WI38 (cell line): ENCODE data around the gene RYR1.
A peak's percentile ranks its signal among the peaks of the same experiment; 100 is the strongest.
"Not testable (repeated sequence)": the region's sequence is repeated elsewhere in the genome, so short reads cannot be mapped to it uniquely, and the experiment has no call there.

Experiments
- H3K4me3 ChIP-seq: 2 replicates; pipeline ENCODE4 v1.5.1; 2011; ENCODE audit warnings: low read depth, mild to moderate bottlenecking, control low read depth, low read length
- CTCF ChIP-seq: IDR thresholded peaks from 2 replicates; pipeline ENCODE4 v1.5.1; 2012; ENCODE audit warnings: low read depth, mild to moderate bottlenecking, control low read depth, low read length

Gene RYR1

GRCh38 chr19:38411041-38411712, 22.3 kb upstream of the RYR1 start:
- TF ChIP-seq CTCF, result no peak
- no peak overlapping the region for H3K4me3 ChIP-seq

- not testable (repeated sequence) for H3K4me3 ChIP-seq
Measured at GRCh38 chr19:38411898-38412297, 21.6 kb upstream of the RYR1 start.

- no peak overlapping the region for H3K4me3 ChIP-seq
- TF ChIP-seq CTCF, result no peak
Measured at GRCh38 chr19:38412491-38412890, 21.0 kb upstream of the RYR1 start.

GRCh38 chr19:38412961-38413360, 20.5 kb upstream of the RYR1 start:
- no peak overlapping the region for H3K4me3 ChIP-seq
- no peak for TF ChIP-seq CTCF

- no peak for TF ChIP-seq CTCF
- no peak overlapping the region for H3K4me3 ChIP-seq
Measured at GRCh38 chr19:38413416-38413815, 20.1 kb upstream of the RYR1 start.

GRCh38 chr19:38417146-38417543, 16.3 kb upstream of the RYR1 start:
- no peak for TF ChIP-seq CTCF
- no peak overlapping the region for H3K4me3 ChIP-seq

- H3K4me3 ChIP-seq, result peak overlapping the region; percentile 17; the same call in 1 of the 2 replicates
- no peak for TF ChIP-seq CTCF
Measured at GRCh38 chr19:38417544-38418506, 15.7 kb upstream of the RYR1 start.
